Measurements from ENCODE around the gene ZCCHC14. TPM values are rescaled to one million over a fixed set of nuclear protein-coding genes. Genes with fewer than 3 reads are reported as not detected.

ZCCHC14 gene
- total RNA-seq, 4 donors from 2014 or later = 27.7 to 56.1 (median 36.7) TPM

DNA sequence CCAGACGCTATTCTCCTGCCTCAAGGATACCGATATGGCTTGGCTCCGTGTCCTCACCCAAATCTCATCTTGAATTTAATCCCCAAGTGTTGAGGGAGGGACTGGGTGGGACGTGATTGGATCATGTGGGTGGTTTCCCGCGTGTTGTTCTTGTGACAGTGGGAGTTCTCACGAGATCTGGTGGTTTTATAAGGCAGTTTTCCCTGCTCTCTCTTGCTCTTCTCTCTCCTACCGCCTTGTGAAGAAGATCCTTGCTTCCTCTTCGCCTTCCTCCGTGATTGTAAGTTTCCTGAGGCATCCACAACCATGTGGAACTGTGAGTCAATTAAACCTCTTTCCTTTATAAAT, 43.9 kb upstream of the ZCCHC14 start:
- in situ Hi-C loops (cut with MboI; ENCODE audit: low pct_ligation_motif_present in 1 of 4, low pct_unique_long_range_greater_than_20kb in 1 of 4, low sequenced_read_pairs in 3 of 4) = no loop called here
- TF ChIP-seq EP300 (IDR thresholded peaks at IDR 0.05; ENCODE audit: low read depth) (no peak), POLR2AphosphoS5 (IDR thresholded peaks at IDR 0.05) (no peak), POLR2A (IDR thresholded peaks at IDR 0.05) (no peak)
- TF ChIP-seq, protein P1, sequence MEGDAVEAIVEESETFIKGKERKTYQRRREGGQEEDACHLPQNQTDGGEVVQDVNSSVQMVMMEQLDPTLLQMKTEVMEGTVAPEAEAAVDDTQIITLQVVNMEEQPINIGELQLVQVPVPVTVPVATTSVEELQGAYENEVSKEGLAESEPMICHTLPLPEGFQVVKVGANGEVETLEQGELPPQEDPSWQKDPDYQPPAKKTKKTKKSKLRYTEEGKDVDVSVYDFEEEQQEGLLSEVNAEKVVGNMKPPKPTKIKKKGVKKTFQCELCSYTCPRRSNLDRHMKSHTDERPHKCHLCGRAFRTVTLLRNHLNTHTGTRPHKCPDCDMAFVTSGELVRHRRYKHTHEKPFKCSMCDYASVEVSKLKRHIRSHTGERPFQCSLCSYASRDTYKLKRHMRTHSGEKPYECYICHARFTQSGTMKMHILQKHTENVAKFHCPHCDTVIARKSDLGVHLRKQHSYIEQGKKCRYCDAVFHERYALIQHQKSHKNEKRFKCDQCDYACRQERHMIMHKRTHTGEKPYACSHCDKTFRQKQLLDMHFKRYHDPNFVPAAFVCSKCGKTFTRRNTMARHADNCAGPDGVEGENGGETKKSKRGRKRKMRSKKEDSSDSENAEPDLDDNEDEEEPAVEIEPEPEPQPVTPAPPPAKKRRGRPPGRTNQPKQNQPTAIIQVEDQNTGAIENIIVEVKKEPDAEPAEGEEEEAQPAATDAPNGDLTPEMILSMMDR (IDR thresholded peaks at IDR 0.05) = no peak
- DNase-seq = no peak

GRCh38 chr16:87535855-87536794, 43.3 kb upstream of the ZCCHC14 start:
- Histone ChIP-seq H3K27ac (no peak overlapping the region), H3K27me3 (peaks cover 12% of the 10 kb centered on the region), H3K4me1 (peaks cover 0 to 7% (median 0%) of the 10 kb centered on the region in 4 donors), H3K4me3 (no peak overlapping the region), H3K36me3 (no peaks in the 10 kb centered on the region), H3K9me3 (peaks cover 0 to 7% of the 10 kb centered on the region in 2 donors)
- in situ Hi-C loops (cut with MboI; ENCODE audit: low pct_ligation_motif_present in 1 of 4, low pct_unique_long_range_greater_than_20kb in 1 of 4, low sequenced_read_pairs in 3 of 4) = no loop called here
- no peak for DNase-seq
- WGBS, 2 donors (ENCODE audit: low coverage in 1 of 2) = 59 to 60% methylated on average over 9 to 13 of the region's 13 CpGs
- intact Hi-C loops (cut with DNase I; ENCODE audit: low total_unique reads) = no loop called here
- TF ChIP-seq POLR2AphosphoS5 (IDR thresholded peaks at IDR 0.05) (no peak), EP300 (IDR thresholded peaks at IDR 0.05; ENCODE audit: low read depth) (no peak), POLR2A (IDR thresholded peaks at IDR 0.05) (no peak)
- TF ChIP-seq, protein P1 (IDR thresholded peaks at IDR 0.05) = no peak

More for the DNA sequence above, 43.9 kb upstream of the ZCCHC14 start:
- intact Hi-C loops (cut with DNase I; ENCODE audit: low total_unique reads) = no loop called here
- Histone ChIP-seq H3K36me3 (no peaks in the 10 kb centered on the region), H3K4me3 (no peak overlapping the region), H3K27me3 (peaks cover 14% of the 10 kb centered on the region), H3K4me1 (peaks cover 0 to 9% (median 0%) of the 10 kb centered on the region in 4 donors), H3K27ac (no peak overlapping the region), H3K9me3 (peaks cover 0 to 7% of the 10 kb centered on the region in 2 donors)
- WGBS, 2 donors (ENCODE audit: low coverage in 1 of 2) = 76 to 78% methylated on average over 4 to 10 of the region's 10 CpGs

GRCh38 chr16:87535457-87535854, 42.6 kb upstream of the ZCCHC14 start:
- TF ChIP-seq POLR2A (IDR thresholded peaks at IDR 0.05) (no peak), EP300 (IDR thresholded peaks at IDR 0.05; ENCODE audit: low read depth) (no peak), POLR2AphosphoS5 (IDR thresholded peaks at IDR 0.05) (no peak)
- TF ChIP-seq, protein P1 (IDR thresholded peaks at IDR 0.05) = no peak
- Histone ChIP-seq H3K9me3 (peaks cover 0 to 9% of the 10 kb centered on the region in 2 donors), H3K27me3 (peaks cover 12% of the 10 kb centered on the region), H3K36me3 (no peaks in the 10 kb centered on the region), H3K4me3 (no peak overlapping the region), H3K27ac (no peak overlapping the region), H3K4me1 (peaks cover 0 to 3% (median 0%) of the 10 kb centered on the region in 4 donors)
- in situ Hi-C loops (cut with MboI; ENCODE audit: low pct_ligation_motif_present in 1 of 4, low pct_unique_long_range_greater_than_20kb in 1 of 4, low sequenced_read_pairs in 3 of 4) (no loop called here), intact Hi-C loops (cut with DNase I; ENCODE audit: low total_unique reads) (no loop called here)
- no peak for DNase-seq
- WGBS, 2 donors (ENCODE audit: low coverage in 1 of 2) = 45 to 70% methylated on average over 2 to 3 of the region's 3 CpGs

- no peaks in the 10 kb centered on the region for H3K36me3 ChIP-seq
- in situ Hi-C loops (cut with MboI; ENCODE audit: low pct_ligation_motif_present in 1 of 4, low pct_unique_long_range_greater_than_20kb in 1 of 4, low sequenced_read_pairs in 3 of 4) = no loop called here
- H3K9me3 ChIP-seq = peaks cover 0 to 9% of the 10 kb centered on the region in 2 donors
- DNase-seq = no peak
- no peak overlapping the region for H3K27ac ChIP-seq
- H3K27me3 ChIP-seq = peaks cover 9% of the 10 kb centered on the region
- WGBS, 2 donors (ENCODE audit: low coverage in 1 of 2) = 92 to 98% methylated on average over 5 to 9 of the region's 9 CpGs
- H3K4me3 ChIP-seq = no peak overlapping the region
- H3K4me1 ChIP-seq = no peaks in the 10 kb centered on the region
- TF ChIP-seq, protein P1 (IDR thresholded peaks at IDR 0.05) = no peak
- TF ChIP-seq POLR2A (IDR thresholded peaks at IDR 0.05) = no peak
- TF ChIP-seq POLR2AphosphoS5 (IDR thresholded peaks at IDR 0.05) = no peak
- TF ChIP-seq EP300 (IDR thresholded peaks at IDR 0.05; ENCODE audit: low read depth) = no peak
- intact Hi-C loops (cut with DNase I; ENCODE audit: low total_unique reads) = no loop called here
Measured at GRCh38 chr16:87534751-87535150, 41.9 kb upstream of the ZCCHC14 start.

Data from transverse colon (tissue), 4 donors.